Measurements from ENCODE around the gene SOCS6. TPM values are rescaled to one million over a fixed set of nuclear protein-coding genes. Genes with fewer than 3 reads are reported as not detected.

The SOCS6 gene
- total RNA-seq, 1 experiment from 2014 or later: 7.8 TPM

- in situ Hi-C loops (cut with HindIII; ENCODE audit: low pct_unique_long_range_greater_than_20kb, low sequenced_read_pairs): no loop called here
- DNase-seq (ENCODE audit: low read depth): no peak
These were observed 22.9 kb downstream of the SOCS6 start for GRCh38 chr18:70311726-70312125.

GRCh38 chr18:70313640-70314039 is 24.8 kb downstream of the SOCS6 start:
- in situ Hi-C loops (cut with HindIII; ENCODE audit: low pct_unique_long_range_greater_than_20kb, low sequenced_read_pairs): no loop called here
- no peak for DNase-seq (ENCODE audit: low read depth)

GRCh38 chr18:70314151-70314782 is 25.4 kb downstream of the SOCS6 start:
- in situ Hi-C loops (cut with HindIII; ENCODE audit: low pct_unique_long_range_greater_than_20kb, low sequenced_read_pairs): no loop called here
- no peak for DNase-seq (ENCODE audit: low read depth)

GRCh38 chr18:70319187-70319586 is 30.3 kb downstream of the SOCS6 start:
- DNase-seq (ENCODE audit: low read depth): no peak
- in situ Hi-C loops (cut with HindIII; ENCODE audit: low pct_unique_long_range_greater_than_20kb, low sequenced_read_pairs): no loop called here

GRCh38 chr18:70321616-70322015 is 32.8 kb downstream of the SOCS6 start:
- DNase-seq (ENCODE audit: low read depth): no peak
- in situ Hi-C loops (cut with HindIII; ENCODE audit: low pct_unique_long_range_greater_than_20kb, low sequenced_read_pairs): loop anchor here (5.0 kb wide), 1 partner anchor 101 kb away; no protein-coding TSS in a partner anchor

GRCh38 chr18:70322385-70322784 is 33.5 kb downstream of the SOCS6 start:
- peak; percentile 10 for DNase-seq (ENCODE audit: low read depth)
- in situ Hi-C loops (cut with HindIII; ENCODE audit: low pct_unique_long_range_greater_than_20kb, low sequenced_read_pairs): loop anchor here (5.0 kb wide), 1 partner anchor 100 kb away; no protein-coding TSS in a partner anchor

GRCh38 chr18:70322928-70323327 is 34.1 kb downstream of the SOCS6 start:
- peak; percentile 80 for DNase-seq (ENCODE audit: low read depth)

GRCh38 chr18:70324897-70325296 is 36.1 kb downstream of the SOCS6 start:
- DNase-seq (ENCODE audit: low read depth): no peak
- in situ Hi-C loops (cut with HindIII; ENCODE audit: low pct_unique_long_range_greater_than_20kb, low sequenced_read_pairs): loop anchor here (5.0 kb wide), 1 partner anchor 97 kb away; no protein-coding TSS in a partner anchor

More at GRCh38 chr18:70322928-70323327, 34.1 kb downstream of the SOCS6 start:
- in situ Hi-C loops (cut with HindIII; ENCODE audit: low pct_unique_long_range_greater_than_20kb, low sequenced_read_pairs): loop anchor here (5.0 kb wide), 1 partner anchor 99 kb away; no protein-coding TSS in a partner anchor

GRCh38 chr18:70326255-70326654 is 37.4 kb downstream of the SOCS6 start:
- DNase-seq (ENCODE audit: low read depth): no peak
- in situ Hi-C loops (cut with HindIII; ENCODE audit: low pct_unique_long_range_greater_than_20kb, low sequenced_read_pairs): no loop called here

- in situ Hi-C loops (cut with HindIII; ENCODE audit: low pct_unique_long_range_greater_than_20kb, low sequenced_read_pairs): no loop called here
- no peak for DNase-seq (ENCODE audit: low read depth)
These were observed 39.3 kb downstream of the SOCS6 start for GRCh38 chr18:70328169-70328568.

GRCh38 chr18:70329071-70329470 is 40.2 kb downstream of the SOCS6 start:
- DNase-seq (ENCODE audit: low read depth): no peak
- in situ Hi-C loops (cut with HindIII; ENCODE audit: low pct_unique_long_range_greater_than_20kb, low sequenced_read_pairs): no loop called here

GRCh38 chr18:70330887-70331286 is 42.0 kb downstream of the SOCS6 start:
- no peak for DNase-seq (ENCODE audit: low read depth)
- in situ Hi-C loops (cut with HindIII; ENCODE audit: low pct_unique_long_range_greater_than_20kb, low sequenced_read_pairs): no loop called here

- DNase-seq (ENCODE audit: low read depth): no peak
- in situ Hi-C loops (cut with HindIII; ENCODE audit: low pct_unique_long_range_greater_than_20kb, low sequenced_read_pairs): no loop called here
These were observed 42.7 kb downstream of the SOCS6 start for GRCh38 chr18:70331456-70332097.

GRCh38 chr18:70332694-70333093 is 43.8 kb downstream of the SOCS6 start:
- DNase-seq (ENCODE audit: low read depth): no peak

GRCh38 chr18:70333316-70333715 is 44.5 kb downstream of the SOCS6 start:
- in situ Hi-C loops (cut with HindIII; ENCODE audit: low pct_unique_long_range_greater_than_20kb, low sequenced_read_pairs): no loop called here
- DNase-seq (ENCODE audit: low read depth): no peak

More at GRCh38 chr18:70332694-70333093, 43.8 kb downstream of the SOCS6 start:
- in situ Hi-C loops (cut with HindIII; ENCODE audit: low pct_unique_long_range_greater_than_20kb, low sequenced_read_pairs): no loop called here

GRCh38 chr18:70333757-70334156 is 44.9 kb downstream of the SOCS6 start:
- in situ Hi-C loops (cut with HindIII; ENCODE audit: low pct_unique_long_range_greater_than_20kb, low sequenced_read_pairs): no loop called here
- no peak for DNase-seq (ENCODE audit: low read depth)

- no peak for DNase-seq (ENCODE audit: low read depth)
- in situ Hi-C loops (cut with HindIII; ENCODE audit: low pct_unique_long_range_greater_than_20kb, low sequenced_read_pairs): no loop called here
These were observed 45.4 kb downstream of the SOCS6 start for GRCh38 chr18:70334264-70334663.

GRCh38 chr18:70334728-70335329 is 46.0 kb downstream of the SOCS6 start:
- in situ Hi-C loops (cut with HindIII; ENCODE audit: low pct_unique_long_range_greater_than_20kb, low sequenced_read_pairs): no loop called here
- no peak for DNase-seq (ENCODE audit: low read depth)
